GM12873 (cell line): ENCODE results near the gene PARD3B.

Experiments used
- TF ChIP-seq, protein P1 (sequence below): IDR thresholded peaks from 2 replicates; pipeline ENCODE4 v1.5.1; 2012; ENCODE audit warnings: low read depth, mild to moderate bottlenecking, moderate library complexity, low read length, control low read depth; ENCODE audit not compliant: insufficient read depth; ENCODE audit errors: missing control alignments

The PARD3B gene

GRCh38 chr2:204853905-204854304 lies 308.6 kb downstream of the PARD3B start:
- TF ChIP-seq, protein P1, sequence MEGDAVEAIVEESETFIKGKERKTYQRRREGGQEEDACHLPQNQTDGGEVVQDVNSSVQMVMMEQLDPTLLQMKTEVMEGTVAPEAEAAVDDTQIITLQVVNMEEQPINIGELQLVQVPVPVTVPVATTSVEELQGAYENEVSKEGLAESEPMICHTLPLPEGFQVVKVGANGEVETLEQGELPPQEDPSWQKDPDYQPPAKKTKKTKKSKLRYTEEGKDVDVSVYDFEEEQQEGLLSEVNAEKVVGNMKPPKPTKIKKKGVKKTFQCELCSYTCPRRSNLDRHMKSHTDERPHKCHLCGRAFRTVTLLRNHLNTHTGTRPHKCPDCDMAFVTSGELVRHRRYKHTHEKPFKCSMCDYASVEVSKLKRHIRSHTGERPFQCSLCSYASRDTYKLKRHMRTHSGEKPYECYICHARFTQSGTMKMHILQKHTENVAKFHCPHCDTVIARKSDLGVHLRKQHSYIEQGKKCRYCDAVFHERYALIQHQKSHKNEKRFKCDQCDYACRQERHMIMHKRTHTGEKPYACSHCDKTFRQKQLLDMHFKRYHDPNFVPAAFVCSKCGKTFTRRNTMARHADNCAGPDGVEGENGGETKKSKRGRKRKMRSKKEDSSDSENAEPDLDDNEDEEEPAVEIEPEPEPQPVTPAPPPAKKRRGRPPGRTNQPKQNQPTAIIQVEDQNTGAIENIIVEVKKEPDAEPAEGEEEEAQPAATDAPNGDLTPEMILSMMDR: no peak

- TF ChIP-seq, protein P1: no peak
Measured at GRCh38 chr2:204860274-204860673, 315.0 kb downstream of the PARD3B start.

DNA sequence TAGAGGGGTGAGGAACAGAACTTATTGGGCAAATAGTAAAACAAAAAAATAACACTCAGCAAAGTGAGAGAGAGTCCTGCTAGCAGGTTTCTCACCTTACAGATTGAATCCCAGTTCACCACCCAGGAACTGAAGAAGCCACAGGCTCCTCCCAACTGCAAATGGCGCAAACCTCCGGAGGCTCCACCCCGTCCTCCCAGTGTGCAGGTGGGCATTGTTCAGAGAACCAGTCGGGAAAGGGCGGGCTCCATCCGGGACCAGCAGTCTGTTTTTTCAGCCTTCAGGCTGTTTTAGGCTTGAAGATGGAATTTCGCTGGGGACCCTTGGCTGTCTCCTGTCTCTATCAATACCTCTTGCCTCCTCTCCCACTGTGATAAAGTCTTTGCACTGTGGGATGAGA lies 317.5 kb downstream of the PARD3B start:
- TF ChIP-seq, protein P1: no peak

- TF ChIP-seq, protein P1: no peak
Measured at GRCh38 chr2:204863336-204863735, 318.1 kb downstream of the PARD3B start.

DNA sequence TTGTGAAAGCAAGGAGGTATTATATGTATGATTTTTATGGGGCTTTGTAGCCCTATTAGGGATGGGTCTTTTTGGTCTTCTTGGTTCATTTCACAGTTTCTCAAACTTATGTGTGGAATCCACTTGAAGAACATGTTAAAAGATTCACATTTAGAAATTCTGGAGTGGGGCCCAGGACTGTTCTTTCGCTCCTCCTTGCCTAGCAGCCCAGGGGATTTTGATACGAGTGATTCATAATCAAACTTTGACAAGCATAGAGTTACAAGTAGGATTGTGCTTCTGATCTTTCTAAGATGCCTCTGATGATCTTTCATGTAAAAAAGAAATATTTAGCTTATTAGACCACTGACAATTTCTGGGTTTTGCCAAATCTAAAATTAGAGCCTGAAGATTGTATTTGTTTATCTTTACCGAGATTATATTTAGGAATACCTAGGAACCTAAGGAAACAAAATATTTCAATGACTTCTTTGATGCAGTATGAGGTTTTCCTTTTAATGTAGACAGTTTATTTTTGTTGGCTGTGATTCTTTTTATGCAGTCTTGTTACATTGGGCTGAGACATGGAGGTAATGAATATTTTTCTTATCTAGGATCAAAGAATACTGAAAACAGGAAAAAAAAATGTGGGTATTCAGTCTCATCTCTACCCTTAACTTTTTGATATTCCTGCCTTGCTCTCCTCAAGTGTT lies 324.0 kb downstream of the PARD3B start:
- TF ChIP-seq, protein P1: no peak

DNA sequence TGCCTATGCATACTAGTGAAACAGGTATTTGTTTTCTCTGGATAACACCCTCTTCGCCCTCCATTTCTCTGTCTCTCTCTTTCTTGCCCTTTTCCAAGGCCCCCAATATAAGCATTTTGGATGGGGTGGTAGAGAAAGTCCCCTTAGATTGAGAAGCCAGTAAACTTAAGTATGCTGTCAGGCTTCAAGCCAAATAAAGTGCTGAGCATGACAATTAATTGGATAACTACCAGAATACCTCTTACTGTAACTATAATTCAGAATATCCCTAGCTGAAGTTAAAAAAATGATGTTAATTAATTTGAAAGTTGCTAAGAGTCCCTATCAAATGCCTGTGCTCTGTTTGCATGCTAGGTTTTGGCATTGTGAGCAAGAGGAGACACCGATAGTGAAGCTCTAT lies 324.8 kb downstream of the PARD3B start:
- TF ChIP-seq, protein P1: no peak

GRCh38 chr2:204871231-204871953 lies 326.1 kb downstream of the PARD3B start:
- TF ChIP-seq, protein P1: no peak
